PC-9 (cell line): Measurements from ENCODE around the gene SLC22A31. TPM values are rescaled to one million over a fixed set of nuclear protein-coding genes. Genes with fewer than 3 reads are reported as not detected.
"Not testable (repeated sequence)": the region's sequence is repeated elsewhere in the genome, so short reads cannot be mapped to it uniquely, and the experiment has no call there.

Source experiments
- BruUV-seq: library from RNA; stranded (reverse); fragments of 400-500 nt; replicated peaks from 2 replicates; lab custom pipeline; 2021; lab: Mats Ljungman, UMichigan
- CTCF ChIA-PET: fragments of 300-600 bp; sonication (Branson Sonifier 250); formaldehyde crosslinking; loops from one replicate; lab custom pipeline; 2022; ENCODE audit warnings: antibody characterized with exemption; lab: Charles Lee
- POLR2A ChIA-PET: fragments of 300-600 bp; sonication (Branson Sonifier 250); formaldehyde crosslinking; loops from one replicate; lab custom pipeline; 2022; ENCODE audit warnings: antibody characterized with exemption; ENCODE audit not compliant: unreplicated experiment; lab: Charles Lee
- DNase-seq, 2 experiments: peaks; one replicate each; pipeline versions ENCODE4 v3.0.0 to v3.0.0-alpha.2; 2015 to 2022; ENCODE audit warnings: mixed read lengths in 1 of 2
- H2AFZ ChIP-seq: fragments of 200-600 bp; sonication (generic); 2 replicates; pipeline ENCODE4 v1.8.1; 2017; ENCODE audit warnings: antibody characterized with exemption
- H3F3A ChIP-seq: fragments of 200-600 bp; sonication (generic); 2 replicates; pipeline ENCODE4 v1.8.1; 2017; ENCODE audit warnings: antibody characterized with exemption, mild to moderate bottlenecking, low read depth; ENCODE audit not compliant: insufficient read depth
- H3K27ac ChIP-seq: fragments of 200-600 bp; sonication (generic); 2 replicates; pipeline ENCODE4 v1.6.1; 2016; ENCODE audit warnings: mixed run types
- H3K27me3 ChIP-seq: fragments of 200-600 bp; sonication (generic); 2 replicates; pipeline ENCODE4 v1.6.1; 2016; ENCODE audit warnings: low read depth, mixed run types; ENCODE audit not compliant: insufficient read depth
- H3K36me3 ChIP-seq: fragments of 200-600 bp; sonication (generic); 2 replicates; pipeline ENCODE4 v1.6.1; 2016; ENCODE audit warnings: low read depth, mixed run types
- H3K4me1 ChIP-seq: fragments of 200-600 bp; sonication (generic); replicated peaks from 2 replicates; pipeline ENCODE4 v1.6.1; 2016; ENCODE audit warnings: mixed run types; ENCODE audit not compliant: insufficient read depth
- H3K4me2 ChIP-seq: fragments of 200-600 bp; sonication (generic); 2 replicates; pipeline ENCODE4 v1.6.1; 2017; ENCODE audit warnings: mixed run types
- H3K4me3 ChIP-seq: fragments of 200-600 bp; sonication (generic); 2 replicates; pipeline ENCODE4 v1.6.1; 2016; ENCODE audit warnings: mixed run types
- H3K79me2 ChIP-seq: fragments of 200-600 bp; sonication (generic); 2 replicates; pipeline ENCODE4 v1.6.1; 2017; ENCODE audit warnings: low read depth, mixed run types
- H3K9me2 ChIP-seq: fragments of 200-600 bp; sonication (generic); 2 replicates; pipeline ENCODE4 v1.8.1; 2017; ENCODE audit warnings: mild to moderate bottlenecking; ENCODE audit not compliant: insufficient read depth
- H3K9me3 ChIP-seq: fragments of 200-600 bp; sonication (generic); 2 replicates; pipeline ENCODE4 v1.8.1; 2016; ENCODE audit warnings: low read depth; ENCODE audit not compliant: insufficient read depth
- H4K20me1 ChIP-seq: fragments of 200-600 bp; sonication (generic); 2 replicates; pipeline ENCODE4 v1.8.1; 2017; ENCODE audit not compliant: insufficient read depth
- EZH2 ChIP-seq: fragments of 200-600 bp; sonication (generic); IDR thresholded peaks from 2 replicates; pipeline ENCODE4 v1.8.0; 2017; ENCODE audit warnings: antibody characterized with exemption, low read depth
- intact Hi-C: fragments of 100-400 bp; cut with micrococcal nuclease; formaldehyde crosslinking; loops from one replicate; pipeline ENCODE4 v1.10.0; 2022; ENCODE audit not compliant: unreplicated experiment
- total RNA-seq: library from RNA; stranded (reverse); gene quantifications from 2 replicates; pipeline ENCODE4 v1.2.3, GENCODE V29; 2021
- TF ChIP-seq, protein P1 (sequence below): fragments of 200-600 bp; sonication (generic); conservative IDR thresholded peaks from 2 replicates; pipeline ENCODE4 v1.6.1; 2017; ENCODE audit warnings: mixed run types, antibody characterized with exemption, mild to moderate bottlenecking, moderate library complexity

Gene SLC22A31
- total RNA-seq, 1 experiment from 2014 or later = 2.5 TPM

DNA sequence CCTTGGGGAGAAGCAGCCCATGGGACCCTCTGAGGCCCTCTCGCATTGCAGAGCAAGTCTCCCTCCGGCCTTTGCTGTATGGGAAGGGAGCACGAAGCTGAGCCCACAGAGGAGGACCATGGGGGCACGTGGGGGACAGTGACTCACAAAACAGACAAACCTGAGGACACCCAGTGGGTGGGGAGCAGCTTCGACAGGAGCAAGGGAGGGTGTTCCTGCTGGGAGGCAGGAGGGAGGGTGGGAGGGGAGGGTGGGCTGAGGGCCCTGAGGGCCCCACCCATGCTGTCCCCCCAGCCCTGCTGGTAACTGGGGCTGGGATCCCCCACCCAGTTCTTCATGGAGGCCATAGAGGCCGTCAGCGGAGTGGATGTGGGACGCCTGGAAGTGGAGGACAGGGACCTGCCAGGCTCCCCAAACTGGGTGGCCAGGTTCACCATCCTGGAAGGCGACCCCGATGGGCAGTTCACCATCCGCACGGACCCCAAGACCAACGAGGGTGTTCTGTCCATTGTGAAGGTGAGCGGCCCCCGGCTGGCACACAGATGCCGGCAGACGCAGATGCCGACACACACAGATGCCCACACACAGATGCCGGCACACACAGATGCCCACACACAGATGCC, 12.5 kb downstream of the SLC22A31 start:
- POLR2A ChIA-PET = no interaction called here
- intact Hi-C loops = no loop called here
- no peak for TF ChIP-seq EZH2
- TF ChIP-seq, protein P1, sequence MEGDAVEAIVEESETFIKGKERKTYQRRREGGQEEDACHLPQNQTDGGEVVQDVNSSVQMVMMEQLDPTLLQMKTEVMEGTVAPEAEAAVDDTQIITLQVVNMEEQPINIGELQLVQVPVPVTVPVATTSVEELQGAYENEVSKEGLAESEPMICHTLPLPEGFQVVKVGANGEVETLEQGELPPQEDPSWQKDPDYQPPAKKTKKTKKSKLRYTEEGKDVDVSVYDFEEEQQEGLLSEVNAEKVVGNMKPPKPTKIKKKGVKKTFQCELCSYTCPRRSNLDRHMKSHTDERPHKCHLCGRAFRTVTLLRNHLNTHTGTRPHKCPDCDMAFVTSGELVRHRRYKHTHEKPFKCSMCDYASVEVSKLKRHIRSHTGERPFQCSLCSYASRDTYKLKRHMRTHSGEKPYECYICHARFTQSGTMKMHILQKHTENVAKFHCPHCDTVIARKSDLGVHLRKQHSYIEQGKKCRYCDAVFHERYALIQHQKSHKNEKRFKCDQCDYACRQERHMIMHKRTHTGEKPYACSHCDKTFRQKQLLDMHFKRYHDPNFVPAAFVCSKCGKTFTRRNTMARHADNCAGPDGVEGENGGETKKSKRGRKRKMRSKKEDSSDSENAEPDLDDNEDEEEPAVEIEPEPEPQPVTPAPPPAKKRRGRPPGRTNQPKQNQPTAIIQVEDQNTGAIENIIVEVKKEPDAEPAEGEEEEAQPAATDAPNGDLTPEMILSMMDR = no peak
- no peak overlapping the region for H3K4me2 ChIP-seq
- H3K4me3 ChIP-seq = no peak overlapping the region
- no peak overlapping the region for H2AFZ ChIP-seq
- no TSS peak for BruUV-seq
- no peak overlapping the region for H3K27ac ChIP-seq
- H3K9me3 ChIP-seq = no peaks in the 10 kb centered on the region
- peaks cover 20% of the 10 kb centered on the region; the same call in 1 of the 2 replicates for H3F3A ChIP-seq
- no peaks in the 10 kb centered on the region for H3K36me3 ChIP-seq
- H3K9me2 ChIP-seq = no peaks in the 10 kb centered on the region
- H3K27me3 ChIP-seq = peaks cover 7% of the 10 kb centered on the region; the same call in 1 of the 2 replicates
- H3K79me2 ChIP-seq = no peaks in the 10 kb centered on the region
- DNase-seq = no peak
- H4K20me1 ChIP-seq = no peaks in the 10 kb centered on the region
- no peaks in the 10 kb centered on the region for H3K4me1 ChIP-seq
- CTCF ChIA-PET = no interaction called here

DNA sequence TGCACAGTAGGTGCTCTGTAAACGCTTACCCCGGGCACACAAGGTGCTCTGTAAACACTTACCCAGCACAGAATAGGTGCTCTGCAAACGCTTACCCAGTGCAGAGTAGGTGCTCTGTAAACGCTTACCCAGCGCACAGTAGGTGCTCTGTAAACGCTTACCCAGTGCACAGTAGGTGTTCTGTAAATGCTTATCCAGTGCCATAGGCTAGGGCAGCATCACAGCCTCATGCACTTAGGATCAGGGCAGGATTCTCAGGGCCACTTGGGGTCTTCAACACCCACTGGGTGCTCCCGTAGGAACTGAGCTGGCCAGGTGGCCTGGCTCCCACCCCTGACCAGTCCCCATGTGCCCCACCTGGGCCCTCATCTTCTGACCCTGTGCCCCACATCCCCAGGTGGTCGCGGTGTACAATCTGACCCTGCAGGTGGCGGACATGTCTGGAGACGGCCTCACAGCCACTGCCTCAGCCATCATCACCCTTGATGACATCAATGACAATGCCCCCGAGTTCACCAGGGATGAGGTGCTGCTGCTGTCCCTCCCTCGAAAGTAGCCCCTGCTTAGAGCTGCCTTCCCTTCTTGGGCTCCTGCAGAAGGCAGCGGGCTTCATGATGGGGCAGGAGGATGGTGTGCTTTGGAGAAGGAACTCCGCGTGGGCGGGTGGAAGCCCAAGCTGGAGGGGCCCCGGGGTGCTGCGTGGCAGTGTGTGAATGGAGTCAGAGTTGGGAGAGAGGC, 13.1 kb downstream of the SLC22A31 start:
- DNase-seq = peak in 1 of 2 experiments; percentile 50
- no peaks in the 10 kb centered on the region for H3K36me3 ChIP-seq
- peaks cover 7% of the 10 kb centered on the region; the same call in 1 of the 2 replicates for H3K27me3 ChIP-seq
- H2AFZ ChIP-seq = no peak overlapping the region
- no peak overlapping the region for H3K4me2 ChIP-seq
- intact Hi-C loops = no loop called here
- no peaks in the 10 kb centered on the region for H3K9me3 ChIP-seq
- H3K4me1 ChIP-seq = no peaks in the 10 kb centered on the region
- no peaks in the 10 kb centered on the region for H3K9me2 ChIP-seq
- no peak overlapping the region for H3K4me3 ChIP-seq
- no peaks in the 10 kb centered on the region for H3K79me2 ChIP-seq
- ChIA-PET CTCF (no interaction called here), POLR2A (no interaction called here)
- no peak overlapping the region for H3K27ac ChIP-seq
- peaks cover 20% of the 10 kb centered on the region; the same call in 1 of the 2 replicates for H3F3A ChIP-seq
- TF ChIP-seq EZH2 = no peak
- TF ChIP-seq, protein P1 = no peak
- no TSS peak for BruUV-seq
- no peaks in the 10 kb centered on the region for H4K20me1 ChIP-seq

DNA sequence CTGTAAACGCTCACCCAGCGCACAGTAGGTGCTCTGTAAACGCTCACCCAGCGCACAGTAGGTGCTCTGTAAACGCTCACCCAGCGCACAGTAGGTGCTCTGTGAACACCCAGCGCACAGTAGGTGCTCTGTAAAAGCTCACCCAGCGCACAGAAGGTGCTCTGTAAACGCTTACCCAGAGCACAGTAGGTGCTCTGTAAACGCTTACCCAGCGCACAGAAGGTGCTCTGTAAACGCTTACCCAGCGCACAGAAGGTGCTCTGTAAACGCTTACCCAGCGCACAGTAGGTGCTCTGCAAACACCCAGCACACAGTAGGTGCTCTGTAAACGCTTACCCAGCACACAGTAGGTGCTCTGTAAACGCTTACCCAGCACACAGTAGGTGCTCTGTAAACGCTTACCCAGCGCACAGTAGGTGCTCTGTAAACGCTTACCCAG, 13.7 kb downstream of the SLC22A31 start:
- H3K4me3 ChIP-seq, H3K36me3 ChIP-seq, H3K79me2 ChIP-seq, intact Hi-C loops, BruUV-seq, DNase-seq, H3K4me2 ChIP-seq, H3K9me3 ChIP-seq, H3K27ac ChIP-seq, H3K4me1 ChIP-seq, H3K9me2 ChIP-seq, H3K27me3 ChIP-seq, H2AFZ ChIP-seq, POLR2A ChIA-PET, H4K20me1 ChIP-seq, CTCF ChIA-PET: not testable (repeated sequence)
- H3F3A ChIP-seq = peaks cover 20% of the 10 kb centered on the region; the same call in 1 of the 2 replicates

DNA sequence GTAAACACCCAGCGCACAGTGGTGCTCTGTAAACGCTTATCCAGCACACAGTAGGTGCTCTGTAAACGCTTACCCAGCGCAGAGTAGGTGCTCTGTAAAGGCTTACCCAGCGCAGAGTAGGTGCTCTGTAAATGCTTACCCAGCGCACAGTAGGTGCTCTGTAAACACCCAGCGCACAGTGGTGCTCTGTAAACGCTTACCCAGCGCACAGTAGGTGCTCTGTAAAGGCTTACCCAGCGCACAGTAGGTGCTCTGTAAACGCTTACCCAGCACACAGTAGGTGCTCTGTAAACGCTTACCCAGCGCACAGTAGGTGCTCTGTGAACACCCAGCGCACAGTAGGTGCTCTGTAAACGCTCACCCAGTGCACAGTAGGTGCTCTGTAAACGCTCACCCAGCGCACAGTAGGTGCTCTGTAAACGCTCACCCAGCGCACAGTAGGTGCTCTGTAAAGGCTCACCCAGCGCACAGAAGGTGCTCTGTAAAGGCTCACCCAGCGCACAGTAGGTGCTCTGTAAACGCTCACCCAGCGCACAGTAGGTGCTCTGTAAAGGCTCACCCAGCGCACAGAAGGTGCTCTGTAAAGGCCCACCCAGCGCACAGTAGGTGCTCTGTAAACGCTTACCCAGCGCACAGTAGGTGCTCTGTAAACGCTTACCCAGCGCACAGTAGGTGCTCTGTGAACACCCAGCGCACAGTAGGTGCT, 14.3 kb downstream of the SLC22A31 start:
- H3K9me3 ChIP-seq, intact Hi-C loops, H3K4me3 ChIP-seq, H3K4me1 ChIP-seq, POLR2A ChIA-PET, H3K27ac ChIP-seq, H2AFZ ChIP-seq, H3K4me2 ChIP-seq, BruUV-seq, CTCF ChIA-PET, H3K9me2 ChIP-seq, H3K36me3 ChIP-seq, H3K27me3 ChIP-seq, H3K79me2 ChIP-seq, H4K20me1 ChIP-seq, DNase-seq: not testable (repeated sequence)
- peaks cover 18% of the 10 kb centered on the region; the same call in 1 of the 2 replicates for H3F3A ChIP-seq
